Activated effector memory CD4-positive, alpha-beta T cell treated with Interleukin-2 at 50 U/mL for 16 hours (primary cell): Measurements from ENCODE around the gene RELB.
"Not testable (repeated sequence)": the region's sequence is repeated elsewhere in the genome, so short reads cannot be mapped to it uniquely, and the experiment has no call there.

Experiments used
- DNase-seq: peaks from one replicate; pipeline ENCODE4 v3.0.0-alpha.2; 2020

Gene RELB

GRCh38 chr19:44987148-44987675 is 14.1 kb upstream of the RELB start:
- DNase-seq = no peak

GRCh38 chr19:44988273-44988672 is 13.0 kb upstream of the RELB start:
- DNase-seq = no peak

GRCh38 chr19:44988896-44989556 is 12.2 kb upstream of the RELB start:
- peak; percentile 40 for DNase-seq

GRCh38 chr19:44990459-44990858 is 10.8 kb upstream of the RELB start:
- no peak for DNase-seq

GRCh38 chr19:44990966-44991365 is 10.3 kb upstream of the RELB start:
- DNase-seq = no peak

- DNase-seq = no peak
These were observed 8.7 kb upstream of the RELB start for GRCh38 chr19:44992336-44993163.

- DNase-seq = no peak
These were observed 7.7 kb upstream of the RELB start for GRCh38 chr19:44993526-44993925.

GRCh38 chr19:44993926-44994537 is 7.2 kb upstream of the RELB start:
- DNase-seq = no peak

GRCh38 chr19:44998025-44998424 is 3.2 kb upstream of the RELB start:
- DNase-seq = no peak

GRCh38 chr19:44999131-44999925 is 1.9 kb upstream of the RELB start:
- DNase-seq = not testable (repeated sequence)

- DNase-seq = not testable (repeated sequence)
These were observed 599 bp upstream of the RELB start for GRCh38 chr19:45000665-45001064.

- DNase-seq = no peak
These were observed 2.2 kb downstream of the RELB start for GRCh38 chr19:45003485-45003884.

- DNase-seq = no peak
These were observed 4.5 kb downstream of the RELB start for GRCh38 chr19:45005787-45006186.

- no peak for DNase-seq
These were observed 7.3 kb downstream of the RELB start for GRCh38 chr19:45008552-45008951.

- no peak for DNase-seq
These were observed 8.5 kb downstream of the RELB start for GRCh38 chr19:45009625-45010255.

GRCh38 chr19:45010306-45010705 is 9.0 kb downstream of the RELB start:
- no peak for DNase-seq

- no peak for DNase-seq
These were observed 10.7 kb downstream of the RELB start for GRCh38 chr19:45011959-45012358.

GRCh38 chr19:45016388-45017314 is 15.4 kb downstream of the RELB start:
- DNase-seq = peak; percentile 59

- DNase-seq = no peak
These were observed 17.9 kb downstream of the RELB start for GRCh38 chr19:45019187-45019586.

GRCh38 chr19:45020071-45020470 is 18.8 kb downstream of the RELB start:
- no peak for DNase-seq

- no peak for DNase-seq
These were observed 20.7 kb downstream of the RELB start for GRCh38 chr19:45021971-45022370.
